ENCODE data around the gene FIZ1.

Gene FIZ1

GRCh38 chr19:55618426-55618825, 19.1 kb upstream of the FIZ1 start:
- no peak for TF ChIP-seq POLR2AphosphoS5 (IDR thresholded peaks at IDR 0.05; ENCODE audit: low read depth, low read length)
- TF ChIP-seq SIN3A (IDR thresholded peaks at IDR 0.05; ENCODE audit: borderline replicate concordance, insufficient read depth, low read length): no peak
- no peak for TF ChIP-seq FOXP2 (optimal IDR thresholded peaks at IDR 0.05; ENCODE audit: borderline replicate concordance, extremely low read depth, extremely low read length, insufficient read depth)
- no peak for TF ChIP-seq TAF1 (IDR thresholded peaks at IDR 0.05; ENCODE audit: borderline replicate concordance, insufficient read depth, low read length)
- TF ChIP-seq REST (IDR thresholded peaks at IDR 0.05; ENCODE audit: insufficient read depth in 1 of 2, low read depth in 2 of 2, low read length in 2 of 2): no peak

- no peak for TF ChIP-seq SIN3A (IDR thresholded peaks at IDR 0.05; ENCODE audit: borderline replicate concordance, insufficient read depth, low read length)
- TF ChIP-seq FOXP2 (optimal IDR thresholded peaks at IDR 0.05; ENCODE audit: borderline replicate concordance, extremely low read depth, extremely low read length, insufficient read depth): no peak
- no peak for TF ChIP-seq TAF1 (IDR thresholded peaks at IDR 0.05; ENCODE audit: borderline replicate concordance, insufficient read depth, low read length)
- TF ChIP-seq POLR2AphosphoS5 (IDR thresholded peaks at IDR 0.05; ENCODE audit: low read depth, low read length): no peak
- TF ChIP-seq REST (IDR thresholded peaks at IDR 0.05; ENCODE audit: insufficient read depth in 1 of 2, low read depth in 2 of 2, low read length in 2 of 2): no peak
Observed at GRCh38 chr19:55617426-55617825, 18.1 kb upstream of the FIZ1 start.

- no peak for TF ChIP-seq TAF1 (IDR thresholded peaks at IDR 0.05; ENCODE audit: borderline replicate concordance, insufficient read depth, low read length)
- no peak for TF ChIP-seq FOXP2 (optimal IDR thresholded peaks at IDR 0.05; ENCODE audit: borderline replicate concordance, extremely low read depth, extremely low read length, insufficient read depth)
- TF ChIP-seq REST (IDR thresholded peaks at IDR 0.05; ENCODE audit: insufficient read depth in 1 of 2, low read depth in 2 of 2, low read length in 2 of 2): no peak
- TF ChIP-seq SIN3A (IDR thresholded peaks at IDR 0.05; ENCODE audit: borderline replicate concordance, insufficient read depth, low read length): no peak
- TF ChIP-seq POLR2AphosphoS5 (IDR thresholded peaks at IDR 0.05; ENCODE audit: low read depth, low read length): no peak
Observed at GRCh38 chr19:55616395-55616875, 17.1 kb upstream of the FIZ1 start.

- TF ChIP-seq REST (IDR thresholded peaks at IDR 0.05; ENCODE audit: insufficient read depth in 1 of 2, low read depth in 2 of 2, low read length in 2 of 2): no peak
- TF ChIP-seq SIN3A (IDR thresholded peaks at IDR 0.05; ENCODE audit: borderline replicate concordance, insufficient read depth, low read length): no peak
- TF ChIP-seq POLR2AphosphoS5 (IDR thresholded peaks at IDR 0.05; ENCODE audit: low read depth, low read length): no peak
- TF ChIP-seq TAF1 (IDR thresholded peaks at IDR 0.05; ENCODE audit: borderline replicate concordance, insufficient read depth, low read length): no peak
- no peak for TF ChIP-seq FOXP2 (optimal IDR thresholded peaks at IDR 0.05; ENCODE audit: borderline replicate concordance, extremely low read depth, extremely low read length, insufficient read depth)
Observed at GRCh38 chr19:55615543-55616394, 16.5 kb upstream of the FIZ1 start.
